Adrenal gland (tissue), 12 donors: Measurements from ENCODE around the gene NXNL1. TPM values are rescaled to one million over a fixed set of nuclear protein-coding genes. Genes with fewer than 3 reads are reported as not detected.
A peak's percentile ranks its signal among the peaks of the same experiment; 100 is the strongest.

Experiments used
- DNase-seq, 7 donors: peaks; one replicate each; pipeline ENCODE4 v3.0.0-alpha.2; 2019 to 2020
- H3K27ac ChIP-seq, 5 donors: fragments of 200-600 bp; sonication (generic) in 4 of 5; 1 replicate in 3 of 5; 2 replicates in 2 of 5; pipeline versions ENCODE4 v1.5.1 to v1.8.0; 2016 to 2020; ENCODE audit warnings: mild to moderate bottlenecking in 1 of 5
- H3K27me3 ChIP-seq: fragments of 200-600 bp; 2 replicates; pipeline ENCODE4 v1.8.0; 2021
- H3K36me3 ChIP-seq, 2 donors: fragments of 200-600 bp; replicated peaks in 1 of 2; 1 replicate in 1 of 2; 2 replicates in 1 of 2; pipeline versions ENCODE4 v1.5.1 to v1.8.0; 2018 to 2022
- H3K4me1 ChIP-seq, 2 donors: fragments of 200-600 bp; replicated peaks in 1 of 2; 1 replicate in 1 of 2; 2 replicates in 1 of 2; pipeline versions ENCODE4 v1.5.1 to v1.8.0; 2018 to 2021
- H3K4me3 ChIP-seq, 4 donors: fragments of 200-600 bp; sonication (generic) in 3 of 4; one replicate each; pipeline ENCODE4 v1.5.1; 2016 to 2018
- H3K9me3 ChIP-seq, 3 donors: fragments of 200-600 bp; sonication (generic) in 1 of 3; replicated peaks in 1 of 3; 1 replicate in 2 of 3; 2 replicates in 1 of 3; pipeline versions ENCODE4 v1.5.1 to v1.8.0; 2016 to 2021
- CTCF ChIP-seq, 6 experiments: fragments of 450-650 bp in 4 of 6; fragments of 200-600 bp in 2 of 6; sonication (generic) in 1 of 6; IDR thresholded peaks; 1 replicate in 5 of 6; 2 replicates in 1 of 6; pipeline versions ENCODE4 v1.5.1 to v1.8.0; 2016 to 2021; ENCODE audit warnings: antibody characterized with exemption in 6 of 6, mild to moderate bottlenecking in 2 of 6, moderate library complexity in 1 of 6
- POLR2A ChIP-seq, 2 donors: fragments of 450-650 bp; IDR thresholded peaks; one replicate each; pipeline ENCODE4 v1.6.1; 2017; ENCODE audit warnings: antibody characterized with exemption in 2 of 2, mild to moderate bottlenecking in 2 of 2, moderate library complexity in 1 of 2
- WGBS, 4 donors: extraction: QIAGEN DNeasy Blood & Tissue Kit in 2 of 4; methylation state at CpG; one replicate each; pipeline versions ENCODE4 v1.1.5 to v1.1.7; 2013 to 2017; 5-methylcytosine and 5-hydroxymethylcytosine counted together
- intact Hi-C, 2 donors: fragments of 100-400 bp; cut with DNase I; formaldehyde crosslinking; loops; one replicate each; pipeline versions ENCODE4 v1.14.1 to v1.15.0; 2022 to 2023
- polyA plus RNA-seq, 3 donors: library from polyadenylated mRNA; stranded (reverse); fragments of 200-250 nt in 2 of 3; fragments of 350-450 nt in 1 of 3; fragmentation: Illumina TruSeq in 1 of 3; extraction: RNeasy Lipid Tissue Mini Kit (QIAGEN cat#74804) in 1 of 3; gene quantifications; one replicate each; pipeline ENCODE4 v1.2.3, GENCODE V29; 2013 to 2014
- total RNA-seq, 9 donors: library from RNA; depleted of rRNA in 4 of 9; stranded (reverse); fragments of >200 nt in 4 of 9; fragments of 120-200 nt in 1 of 9; fragmentation: NEBNext Ultra II Directional in 1 of 9; extraction: Animal tissue kit (Norgen Biotek cat#: 25700) in 1 of 9; gene quantifications; one replicate each; pipeline versions ENCODE4 v1.1.0 to v1.2.4, GENCODE V29; 2013 to 2023
- donor health status: healthy with polysubstance abuse.
- donor health status: Bipolar disorder and iron deficiency.
- donor health status: DM: yes; HTN: yes; CAD: no.
- donor health status: DM: no; HTN: no; CAD: no.
- donor health status: DM: no; HTN: no; CAD: no.
- donor health status: DM: yes; HTN: yes; CAD: no.

NXNL1 gene
- total and polyA plus RNA-seq, 12 donors: 0.41 to 4.8 (median 1.7) TPM; not detected in 5

DNA sequence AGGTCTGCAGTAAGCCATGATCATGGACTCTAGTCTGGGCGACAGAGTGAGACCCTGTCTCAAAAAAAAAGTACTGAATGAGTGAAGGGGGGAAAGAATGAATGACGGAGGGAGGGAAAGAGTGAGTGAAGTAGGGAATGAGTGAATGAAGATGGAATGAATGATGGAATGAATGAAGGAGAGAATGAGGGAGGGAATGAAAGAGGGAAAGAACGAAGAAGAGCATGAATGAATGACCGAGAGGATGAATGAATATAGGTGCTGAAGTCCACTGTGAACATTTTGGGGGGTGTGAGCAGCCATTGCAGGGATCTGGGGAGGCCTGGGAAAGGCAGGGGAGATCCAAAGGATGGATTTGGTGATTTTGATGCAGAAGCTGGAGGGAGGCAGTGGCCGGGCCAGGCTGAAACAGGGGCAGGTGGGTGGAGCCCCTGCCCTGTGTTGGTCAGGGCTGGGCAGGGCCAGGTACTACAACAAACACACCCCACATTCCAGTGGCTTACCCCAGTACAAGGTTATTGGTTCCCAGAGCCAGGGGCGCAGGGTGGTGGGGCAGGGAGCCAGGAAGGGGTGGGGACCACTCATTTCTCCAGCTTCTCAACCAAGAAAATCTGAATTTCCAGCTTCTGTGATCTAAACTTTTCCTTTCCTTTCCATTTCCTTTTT, 23.9 kb upstream of the NXNL1 start:
- TF ChIP-seq CTCF (IDR thresholded peaks at IDR 0.05): no peak
- no peak for TF ChIP-seq POLR2A (IDR thresholded peaks at IDR 0.05)
- Histone ChIP-seq H3K36me3 (peaks cover 0 to 6% of the 10 kb centered on the region in 2 donors), H3K4me1 (peaks cover 0 to 13% of the 10 kb centered on the region in 2 donors), H3K27ac (no peak overlapping the region), H3K27me3 (no peaks in the 10 kb centered on the region), H3K4me3 (no peak overlapping the region), H3K9me3 (no peaks in the 10 kb centered on the region)
- DNase-seq: no peak
- intact Hi-C loops: no loop called here
- 87 to 95% (median 92%) methylated on average over 6 of the region's 6 CpGs for WGBS, 4 donors

DNA sequence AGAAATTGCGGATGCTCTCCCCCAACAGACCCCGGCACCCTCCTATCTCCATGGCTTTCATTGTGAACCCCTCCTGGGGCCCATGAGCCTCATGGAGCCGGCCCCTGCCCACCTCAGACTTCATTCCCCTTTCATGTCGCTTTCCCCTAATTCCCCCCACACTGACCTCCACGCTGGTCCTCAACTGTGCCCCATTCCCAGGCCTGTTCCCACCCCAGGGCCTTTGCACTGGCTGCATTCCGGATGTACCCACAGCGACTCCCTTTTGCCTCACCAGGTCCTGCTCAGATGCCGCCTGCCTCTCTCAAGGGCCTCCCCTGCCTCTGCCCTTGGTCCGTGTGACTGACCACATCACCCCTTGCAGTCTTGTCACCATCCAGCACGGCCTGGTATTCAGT, 22.9 kb upstream of the NXNL1 start:
- intact Hi-C loops: no loop called here
- Histone ChIP-seq H3K27ac (no peak overlapping the region), H3K36me3 (peaks cover 0 to 6% of the 10 kb centered on the region in 2 donors), H3K9me3 (no peaks in the 10 kb centered on the region), H3K4me1 (peaks cover 0 to 10% of the 10 kb centered on the region in 2 donors), H3K27me3 (no peaks in the 10 kb centered on the region), H3K4me3 (no peak overlapping the region)
- no peak for DNase-seq
- no peak for TF ChIP-seq POLR2A (IDR thresholded peaks at IDR 0.05)
- TF ChIP-seq CTCF (IDR thresholded peaks at IDR 0.05): no peak
- WGBS, 4 donors: 94 to 97% (median 95%) methylated on average over 6 to 10 of the region's 10 CpGs

DNA sequence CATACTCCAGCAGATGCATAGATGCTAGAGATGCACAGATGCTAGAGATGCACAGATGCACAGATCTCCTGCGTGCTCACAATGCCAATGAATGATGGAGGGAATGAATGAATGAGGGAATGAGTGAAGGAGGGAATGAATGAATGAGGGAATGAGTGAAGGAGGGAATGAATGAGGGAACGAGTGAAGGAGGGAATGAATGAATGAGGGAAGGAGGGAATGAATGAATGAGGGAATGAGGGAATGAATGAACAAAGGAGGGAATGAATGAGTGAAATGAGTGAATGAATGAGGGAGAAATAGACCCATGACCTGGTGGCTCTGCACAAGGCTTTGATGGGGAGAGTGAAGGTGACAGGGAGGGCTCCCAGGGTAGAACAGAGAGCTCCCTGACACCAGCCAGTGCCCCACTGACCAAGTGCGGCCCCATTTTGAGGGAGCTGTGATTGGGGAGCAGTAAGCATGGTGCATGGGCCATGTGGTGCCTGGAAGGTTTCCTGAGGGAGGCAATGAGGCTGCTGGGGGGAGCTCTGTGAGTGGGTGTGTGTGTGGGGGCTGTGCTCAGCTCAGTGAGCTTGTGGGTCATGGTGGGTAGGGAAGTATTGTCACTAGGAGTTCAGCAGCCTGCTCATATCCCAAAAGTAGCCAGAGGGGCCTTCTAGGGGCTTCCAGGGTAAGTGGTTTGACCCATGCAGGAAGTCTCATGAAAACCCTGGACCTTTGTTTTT, 22.3 kb upstream of the NXNL1 start:
- DNase-seq: no peak
- peaks cover 0 to 6% of the 10 kb centered on the region in 2 donors for H3K36me3 ChIP-seq
- intact Hi-C loops: no loop called here
- H3K4me3 ChIP-seq: no peak overlapping the region
- no peak overlapping the region for H3K27ac ChIP-seq
- H3K9me3 ChIP-seq: no peaks in the 10 kb centered on the region
- peaks cover 0 to 5% of the 10 kb centered on the region in 2 donors for H3K4me1 ChIP-seq
- WGBS, 4 donors: 76 to 85% (median 78%) methylated on average over 3 of the region's 3 CpGs
- no peak for TF ChIP-seq POLR2A (IDR thresholded peaks at IDR 0.05)
- no peak for TF ChIP-seq CTCF (IDR thresholded peaks at IDR 0.05)
- H3K27me3 ChIP-seq: no peaks in the 10 kb centered on the region

- Histone ChIP-seq H3K27ac (peak overlapping the region in 1 of 5 donors; percentile 23), H3K4me3 (no peak overlapping the region), H3K27me3 (no peaks in the 10 kb centered on the region), H3K36me3 (peaks cover 0 to under 1% of the 10 kb centered on the region in 2 donors), H3K9me3 (no peaks in the 10 kb centered on the region), H3K4me1 (no peaks in the 10 kb centered on the region)
- intact Hi-C loops: no loop called here
- 89 to 98% (median 92%) methylated on average over 11 to 13 of the region's 13 CpGs for WGBS, 4 donors
- no peak for DNase-seq
- TF ChIP-seq POLR2A (IDR thresholded peaks at IDR 0.05) (no peak), CTCF (IDR thresholded peaks at IDR 0.05) (no peak)
These were observed 21.3 kb upstream of the NXNL1 start for GRCh38 chr19:17481986-17482385.
